Measurements from ENCODE around the gene ZBTB40.

ZBTB40 gene

GRCh38 chr1:22451702-22452480 lies at the start of gene ZBTB40:
Gene ZBTB40 (plus strand): TSS chr1:22451851. CDS start chr1:22489949, 38,098 bp downstream.
- Histone ChIP-seq H3K9ac (ENCODE audit: low read depth, low read length) (peak within 1 kb of the TSS; percentile 64; the same call in 1 of the 2 replicates), H3K36me3 (ENCODE audit: insufficient read depth, low read length) (no peaks in the 10 kb centered on the region), H3K4me1 (ENCODE audit: insufficient read depth, low read length) (peaks cover 19% of the 10 kb centered on the region), H3K9me3 (ENCODE audit: control insufficient read depth, insufficient read depth, low read length) (no peaks in the 10 kb centered on the region)

GRCh38 chr1:22402356-22403053 lies 49.1 kb upstream of the ZBTB40 start:
- H3K9me3 ChIP-seq (ENCODE audit: control insufficient read depth, insufficient read depth, low read length) = no peaks in the 10 kb centered on the region
- H3K36me3 ChIP-seq (ENCODE audit: insufficient read depth, low read length) = no peaks in the 10 kb centered on the region
- peaks cover 8% of the 10 kb centered on the region for H3K4me1 ChIP-seq (ENCODE audit: insufficient read depth, low read length)
- H3K9ac ChIP-seq (ENCODE audit: low read depth, low read length) = no peak overlapping the region

GRCh38 chr1:22404486-22404885 lies 47.2 kb upstream of the ZBTB40 start:
- H3K4me1 ChIP-seq (ENCODE audit: insufficient read depth, low read length) = peaks cover 8% of the 10 kb centered on the region
- H3K36me3 ChIP-seq (ENCODE audit: insufficient read depth, low read length) = no peaks in the 10 kb centered on the region
- no peaks in the 10 kb centered on the region for H3K9me3 ChIP-seq (ENCODE audit: control insufficient read depth, insufficient read depth, low read length)
- no peak overlapping the region for H3K9ac ChIP-seq (ENCODE audit: low read depth, low read length)

- H3K4me1 ChIP-seq (ENCODE audit: insufficient read depth, low read length) = peaks cover 8% of the 10 kb centered on the region
- H3K9ac ChIP-seq (ENCODE audit: low read depth, low read length) = no peak overlapping the region
- H3K36me3 ChIP-seq (ENCODE audit: insufficient read depth, low read length) = no peaks in the 10 kb centered on the region
- H3K9me3 ChIP-seq (ENCODE audit: control insufficient read depth, insufficient read depth, low read length) = no peaks in the 10 kb centered on the region
Measured at GRCh38 chr1:22406722-22407495, 44.7 kb upstream of the ZBTB40 start.

- Histone ChIP-seq H3K36me3 (ENCODE audit: insufficient read depth, low read length) (no peaks in the 10 kb centered on the region), H3K4me1 (ENCODE audit: insufficient read depth, low read length) (peaks cover 11% of the 10 kb centered on the region), H3K9me3 (ENCODE audit: control insufficient read depth, insufficient read depth, low read length) (no peaks in the 10 kb centered on the region), H3K9ac (ENCODE audit: low read depth, low read length) (no peak overlapping the region)
Measured at GRCh38 chr1:22408230-22408629, 43.4 kb upstream of the ZBTB40 start.

- Histone ChIP-seq H3K4me1 (ENCODE audit: insufficient read depth, low read length) (peaks cover 11% of the 10 kb centered on the region), H3K9me3 (ENCODE audit: control insufficient read depth, insufficient read depth, low read length) (no peaks in the 10 kb centered on the region), H3K9ac (ENCODE audit: low read depth, low read length) (no peak overlapping the region), H3K36me3 (ENCODE audit: insufficient read depth, low read length) (no peaks in the 10 kb centered on the region)
Measured at GRCh38 chr1:22410401-22410800, 41.2 kb upstream of the ZBTB40 start.

- Histone ChIP-seq H3K9me3 (ENCODE audit: control insufficient read depth, insufficient read depth, low read length) (no peaks in the 10 kb centered on the region), H3K9ac (ENCODE audit: low read depth, low read length) (no peak overlapping the region), H3K4me1 (ENCODE audit: insufficient read depth, low read length) (peaks cover 11% of the 10 kb centered on the region), H3K36me3 (ENCODE audit: insufficient read depth, low read length) (no peaks in the 10 kb centered on the region)
Measured at GRCh38 chr1:22410928-22411495, 40.6 kb upstream of the ZBTB40 start.

- Histone ChIP-seq H3K9me3 (ENCODE audit: control insufficient read depth, insufficient read depth, low read length) (no peaks in the 10 kb centered on the region), H3K36me3 (ENCODE audit: insufficient read depth, low read length) (no peaks in the 10 kb centered on the region), H3K9ac (ENCODE audit: low read depth, low read length) (no peak overlapping the region), H3K4me1 (ENCODE audit: insufficient read depth, low read length) (peaks cover 11% of the 10 kb centered on the region)
Measured at GRCh38 chr1:22411589-22411988, 40.1 kb upstream of the ZBTB40 start.

- Histone ChIP-seq H3K9me3 (ENCODE audit: control insufficient read depth, insufficient read depth, low read length) (no peaks in the 10 kb centered on the region), H3K4me1 (ENCODE audit: insufficient read depth, low read length) (peaks cover 3% of the 10 kb centered on the region), H3K9ac (ENCODE audit: low read depth, low read length) (no peak overlapping the region), H3K36me3 (ENCODE audit: insufficient read depth, low read length) (no peaks in the 10 kb centered on the region)
Measured at GRCh38 chr1:22412932-22413727, 38.5 kb upstream of the ZBTB40 start.

GRCh38 chr1:22413799-22414198 lies 37.9 kb upstream of the ZBTB40 start:
- no peaks in the 10 kb centered on the region for H3K9me3 ChIP-seq (ENCODE audit: control insufficient read depth, insufficient read depth, low read length)
- no peaks in the 10 kb centered on the region for H3K36me3 ChIP-seq (ENCODE audit: insufficient read depth, low read length)
- H3K9ac ChIP-seq (ENCODE audit: low read depth, low read length) = no peak overlapping the region
- peaks cover 5% of the 10 kb centered on the region for H3K4me1 ChIP-seq (ENCODE audit: insufficient read depth, low read length)

GRCh38 chr1:22414244-22414751 lies 37.4 kb upstream of the ZBTB40 start:
- Histone ChIP-seq H3K4me1 (ENCODE audit: insufficient read depth, low read length) (peaks cover 9% of the 10 kb centered on the region), H3K36me3 (ENCODE audit: insufficient read depth, low read length) (no peaks in the 10 kb centered on the region), H3K9ac (ENCODE audit: low read depth, low read length) (no peak overlapping the region), H3K9me3 (ENCODE audit: control insufficient read depth, insufficient read depth, low read length) (no peaks in the 10 kb centered on the region)

- Histone ChIP-seq H3K9me3 (ENCODE audit: control insufficient read depth, insufficient read depth, low read length) (no peaks in the 10 kb centered on the region), H3K9ac (ENCODE audit: low read depth, low read length) (no peak overlapping the region), H3K4me1 (ENCODE audit: insufficient read depth, low read length) (peaks cover 9% of the 10 kb centered on the region), H3K36me3 (ENCODE audit: insufficient read depth, low read length) (no peaks in the 10 kb centered on the region)
Measured at GRCh38 chr1:22415489-22415888, 36.2 kb upstream of the ZBTB40 start.

GRCh38 chr1:22416555-22417454 lies 34.8 kb upstream of the ZBTB40 start:
- no peaks in the 10 kb centered on the region for H3K9me3 ChIP-seq (ENCODE audit: control insufficient read depth, insufficient read depth, low read length)
- H3K9ac ChIP-seq (ENCODE audit: low read depth, low read length) = peak overlapping the region; percentile 36; the same call in 1 of the 2 replicates

More at GRCh38 chr1:22416555-22417454, 34.8 kb upstream of the ZBTB40 start:
- Histone ChIP-seq H3K36me3 (ENCODE audit: insufficient read depth, low read length) (no peaks in the 10 kb centered on the region), H3K4me1 (ENCODE audit: insufficient read depth, low read length) (peaks cover 9% of the 10 kb centered on the region)
